ENCODE results near the gene SYNDIG1. TPM values are rescaled to one million over a fixed set of nuclear protein-coding genes. Genes with fewer than 3 reads are reported as not detected.
A peak's percentile ranks its signal among the peaks of the same experiment; 100 is the strongest.
"Not testable (repeated sequence)": the region's sequence is repeated elsewhere in the genome, so short reads cannot be mapped to it uniquely, and the experiment has no call there.

SYNDIG1 gene
- total and polyA plus RNA-seq, 4 experiments from 2014 or later = not detected

DNA sequence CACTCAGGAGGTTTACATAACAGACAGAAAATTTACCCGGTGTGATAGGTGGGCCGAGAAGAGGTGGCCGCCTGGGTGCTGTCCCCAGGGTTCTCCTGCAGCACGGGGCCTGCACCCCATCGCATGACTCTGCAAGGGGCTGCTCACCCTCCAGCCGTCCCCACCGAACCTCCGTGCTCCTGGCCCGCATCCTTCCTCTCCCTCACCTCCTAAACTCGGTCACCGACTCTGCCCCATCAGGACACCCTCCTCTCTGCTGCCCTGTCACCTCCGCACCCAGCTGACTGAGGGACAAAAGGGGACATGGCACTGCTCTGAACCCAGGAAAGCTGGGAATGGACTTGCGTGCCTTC is 147.6 kb downstream of the SYNDIG1 start:
- H3K4me3 ChIP-seq (ENCODE audit: low read length in 2 of 2) = no peak overlapping the region
- H3K4me1 Mint-ChIP-seq = no peaks in the 10 kb centered on the region
- DNase-seq = no peak
- no peaks in the 10 kb centered on the region for H3K9me3 Mint-ChIP-seq
- H3K27ac Mint-ChIP-seq = no peak overlapping the region
- H3K36me3 ChIP-seq (ENCODE audit: insufficient read depth, low read length) = no peaks in the 10 kb centered on the region
- no peaks in the 10 kb centered on the region for H3K27me3 ChIP-seq (ENCODE audit: insufficient read depth, low read length)
- POLR2A ChIA-PET (ENCODE audit: partially characterized antibody) = no interaction called here
- H3K9me3 ChIP-seq (ENCODE audit: control insufficient read depth in 1 of 2, low read length in 2 of 2) = no peaks in the 10 kb centered on the region
- H3K27ac ChIP-seq (ENCODE audit: low read depth, low read length) = no peak overlapping the region
- H3K36me3 Mint-ChIP-seq = no peaks in the 10 kb centered on the region
- CTCF ChIA-PET (ENCODE audit: partially characterized antibody) = no interaction called here
- no peaks in the 10 kb centered on the region for H3K4me1 ChIP-seq (ENCODE audit: insufficient read depth, low read length)
- peak overlapping the region in 1 of 8 donors; percentile 29 for H3K4me3 Mint-ChIP-seq
- H3K27me3 Mint-ChIP-seq = peaks cover 0 to 8% of the 10 kb centered on the region in 2 donors
- intact Hi-C loops (cut with micrococcal nuclease) = no loop called here

DNA sequence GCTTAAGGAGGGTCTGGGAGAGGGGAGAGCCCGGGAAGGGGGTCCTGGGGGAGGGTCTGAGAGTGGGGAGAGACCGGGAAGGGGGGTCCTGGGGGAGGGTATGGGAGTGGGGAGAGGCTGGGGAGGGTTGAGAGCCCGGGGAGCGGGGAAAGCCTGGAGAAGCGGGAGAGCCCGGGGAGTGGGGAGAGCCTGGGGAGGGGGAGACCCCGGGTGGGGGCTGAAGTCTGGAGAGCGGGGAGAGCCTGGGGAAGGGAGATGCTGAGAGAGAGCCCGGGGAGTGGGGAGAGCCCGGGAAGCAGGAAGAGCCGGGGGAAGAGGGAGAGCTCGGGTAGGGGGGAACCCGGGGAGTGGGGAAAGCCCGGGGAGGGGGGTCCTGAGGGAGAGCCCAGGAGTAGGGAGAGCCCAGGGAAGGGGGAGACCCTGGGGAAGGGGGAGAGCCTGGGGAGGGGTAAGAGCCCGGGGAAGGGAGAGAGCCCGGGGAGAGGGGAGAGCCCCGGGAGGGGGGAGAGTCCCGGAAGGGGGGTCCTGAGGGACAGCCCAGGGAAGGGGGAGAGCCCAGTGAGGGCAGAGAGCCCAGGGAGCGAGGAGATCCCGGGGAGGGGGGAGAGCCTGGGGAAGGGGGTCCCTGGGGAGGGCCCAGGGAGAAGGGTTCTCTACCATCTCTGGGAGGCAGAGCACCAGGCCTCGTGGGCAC is 148.5 kb downstream of the SYNDIG1 start:
- Mint-ChIP-seq H3K27ac (no peak overlapping the region), H3K4me3 (no peak overlapping the region), H3K27me3 (peaks cover 0 to 11% of the 10 kb centered on the region in 2 donors), H3K36me3 (no peaks in the 10 kb centered on the region), H3K4me1 (no peaks in the 10 kb centered on the region), H3K9me3 (no peaks in the 10 kb centered on the region)
- POLR2A ChIA-PET (ENCODE audit: partially characterized antibody) = no interaction called here
- no peak for DNase-seq
- intact Hi-C loops (cut with micrococcal nuclease) = no loop called here
- CTCF ChIA-PET (ENCODE audit: partially characterized antibody) = no interaction called here
- H3K27me3 ChIP-seq (ENCODE audit: insufficient read depth, low read length) = no peaks in the 10 kb centered on the region
- H3K9me3 ChIP-seq (ENCODE audit: control insufficient read depth in 1 of 2, low read length in 2 of 2) = no peaks in the 10 kb centered on the region
- no peaks in the 10 kb centered on the region for H3K4me1 ChIP-seq (ENCODE audit: insufficient read depth, low read length)
- H3K36me3 ChIP-seq (ENCODE audit: insufficient read depth, low read length) = no peaks in the 10 kb centered on the region
- H3K27ac ChIP-seq (ENCODE audit: low read depth, low read length) = no peak overlapping the region
- no peak overlapping the region for H3K4me3 ChIP-seq (ENCODE audit: low read length in 2 of 2)

DNA sequence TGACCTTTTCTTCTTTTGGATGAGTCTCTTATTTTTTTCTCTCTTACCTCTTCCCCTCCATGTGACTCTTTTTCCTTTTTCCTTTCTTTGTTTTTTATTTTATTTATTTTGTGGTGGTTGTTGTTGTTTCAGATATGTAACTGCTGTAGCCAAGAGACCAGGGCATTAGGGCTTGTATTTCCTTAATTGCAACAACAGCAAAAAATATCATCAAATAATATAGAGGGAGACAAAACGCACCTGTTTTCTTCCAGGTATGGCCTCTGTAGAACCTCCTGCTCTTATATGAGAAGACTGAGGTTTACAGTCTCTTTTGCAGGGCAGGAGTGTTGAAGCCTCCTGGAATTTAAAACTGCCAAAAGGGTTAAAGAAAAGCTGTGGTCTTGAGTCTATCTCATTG is 149.3 kb downstream of the SYNDIG1 start:
- POLR2A ChIA-PET (ENCODE audit: partially characterized antibody) = no interaction called here
- no peaks in the 10 kb centered on the region for H3K4me1 Mint-ChIP-seq
- Histone ChIP-seq H3K36me3 (ENCODE audit: insufficient read depth, low read length) (no peaks in the 10 kb centered on the region), H3K27me3 (ENCODE audit: insufficient read depth, low read length) (no peaks in the 10 kb centered on the region), H3K4me3 (ENCODE audit: low read length in 2 of 2) (no peak overlapping the region), H3K27ac (ENCODE audit: low read depth, low read length) (no peak overlapping the region), H3K4me1 (ENCODE audit: insufficient read depth, low read length) (no peaks in the 10 kb centered on the region), H3K9me3 (ENCODE audit: control insufficient read depth in 1 of 2, low read length in 2 of 2) (no peaks in the 10 kb centered on the region)
- peaks cover 0 to 11% of the 10 kb centered on the region in 2 donors for H3K27me3 Mint-ChIP-seq
- intact Hi-C loops (cut with micrococcal nuclease) = no loop called here
- H3K27ac Mint-ChIP-seq = no peak overlapping the region
- no peak for DNase-seq
- no peaks in the 10 kb centered on the region for H3K36me3 Mint-ChIP-seq
- no peak overlapping the region for H3K4me3 Mint-ChIP-seq
- no peaks in the 10 kb centered on the region for H3K9me3 Mint-ChIP-seq
- CTCF ChIA-PET (ENCODE audit: partially characterized antibody) = no interaction called here

DNA sequence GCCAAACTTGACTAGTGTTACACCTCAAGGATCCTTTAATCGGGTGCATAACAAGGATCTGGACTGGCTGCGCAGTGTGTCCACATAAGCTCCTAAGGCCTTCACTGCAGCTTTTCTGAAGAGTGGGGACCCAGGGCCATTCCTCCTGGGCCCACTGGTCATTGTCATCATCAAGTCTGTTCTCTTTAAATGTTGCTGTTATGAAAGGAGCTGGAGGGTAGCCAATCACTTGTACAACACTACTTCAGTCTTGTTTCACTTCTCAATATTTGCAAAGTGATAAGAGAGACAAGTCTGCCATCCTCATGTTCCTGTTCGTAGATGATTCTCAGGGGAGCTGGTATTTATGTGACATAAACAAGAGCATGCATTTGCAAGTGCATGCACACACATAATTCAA is 149.8 kb downstream of the SYNDIG1 start:
- Histone ChIP-seq H3K27me3 (ENCODE audit: insufficient read depth, low read length) (no peaks in the 10 kb centered on the region), H3K4me1 (ENCODE audit: insufficient read depth, low read length) (no peaks in the 10 kb centered on the region), H3K4me3 (ENCODE audit: low read length in 2 of 2) (no peak overlapping the region), H3K36me3 (ENCODE audit: insufficient read depth, low read length) (no peaks in the 10 kb centered on the region), H3K27ac (ENCODE audit: low read depth, low read length) (no peak overlapping the region), H3K9me3 (ENCODE audit: control insufficient read depth in 1 of 2, low read length in 2 of 2) (no peaks in the 10 kb centered on the region)
- intact Hi-C loops (cut with micrococcal nuclease) = no loop called here
- Mint-ChIP-seq H3K27ac (no peak overlapping the region), H3K9me3 (no peaks in the 10 kb centered on the region), H3K4me3 (no peak overlapping the region), H3K27me3 (peaks cover 0 to 11% of the 10 kb centered on the region in 2 donors), H3K4me1 (no peaks in the 10 kb centered on the region), H3K36me3 (no peaks in the 10 kb centered on the region)
- POLR2A ChIA-PET (ENCODE audit: partially characterized antibody) = no interaction called here
- DNase-seq = no peak
- CTCF ChIA-PET (ENCODE audit: partially characterized antibody) = no interaction called here

DNA sequence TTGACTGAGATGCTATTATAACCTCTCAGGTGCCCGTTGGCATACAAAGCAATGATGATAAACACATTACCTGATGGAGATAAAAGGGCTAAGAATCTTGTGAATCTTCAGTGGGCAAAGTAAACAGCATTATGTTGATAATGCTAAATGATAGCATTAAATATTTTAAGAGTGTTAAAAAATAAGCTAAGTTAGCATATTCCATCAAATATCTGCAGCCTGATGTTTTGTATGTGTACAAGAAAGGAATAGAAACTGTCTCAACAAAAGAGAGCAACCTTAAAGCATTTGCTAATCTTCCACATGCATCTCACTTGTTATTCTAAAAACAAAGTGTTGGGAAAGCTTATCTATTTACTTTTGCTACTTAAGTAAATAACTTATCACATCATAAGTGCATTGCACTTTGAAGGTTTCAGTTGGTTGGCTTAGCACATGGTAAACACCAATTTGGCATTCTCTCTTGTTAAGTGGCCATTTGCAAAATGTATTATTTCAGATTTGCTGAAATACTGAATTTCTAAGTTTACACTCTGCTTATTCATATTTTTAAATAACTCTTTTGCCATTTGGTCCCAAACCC is 151.6 kb downstream of the SYNDIG1 start:
- Mint-ChIP-seq H3K36me3 (no peaks in the 10 kb centered on the region), H3K4me3 (no peak overlapping the region), H3K27me3 (peaks cover 0 to 11% of the 10 kb centered on the region in 2 donors), H3K9me3 (peaks cover 0 to 4% (median 0%) of the 10 kb centered on the region in 8 donors), H3K27ac (no peak overlapping the region), H3K4me1 (no peaks in the 10 kb centered on the region)
- no peak overlapping the region for H3K27ac ChIP-seq (ENCODE audit: low read depth, low read length)
- intact Hi-C loops (cut with micrococcal nuclease) = no loop called here
- H3K4me1 ChIP-seq (ENCODE audit: insufficient read depth, low read length) = no peaks in the 10 kb centered on the region
- H3K27me3 ChIP-seq (ENCODE audit: insufficient read depth, low read length) = no peaks in the 10 kb centered on the region
- DNase-seq = no peak
- H3K9me3 ChIP-seq (ENCODE audit: control insufficient read depth in 1 of 2, low read length in 2 of 2) = no peaks in the 10 kb centered on the region
- no peak overlapping the region for H3K4me3 ChIP-seq (ENCODE audit: low read length in 2 of 2)
- H3K36me3 ChIP-seq (ENCODE audit: insufficient read depth, low read length) = no peaks in the 10 kb centered on the region
- ChIA-PET POLR2A (ENCODE audit: partially characterized antibody) (no interaction called here), CTCF (ENCODE audit: partially characterized antibody) (no interaction called here)

DNA sequence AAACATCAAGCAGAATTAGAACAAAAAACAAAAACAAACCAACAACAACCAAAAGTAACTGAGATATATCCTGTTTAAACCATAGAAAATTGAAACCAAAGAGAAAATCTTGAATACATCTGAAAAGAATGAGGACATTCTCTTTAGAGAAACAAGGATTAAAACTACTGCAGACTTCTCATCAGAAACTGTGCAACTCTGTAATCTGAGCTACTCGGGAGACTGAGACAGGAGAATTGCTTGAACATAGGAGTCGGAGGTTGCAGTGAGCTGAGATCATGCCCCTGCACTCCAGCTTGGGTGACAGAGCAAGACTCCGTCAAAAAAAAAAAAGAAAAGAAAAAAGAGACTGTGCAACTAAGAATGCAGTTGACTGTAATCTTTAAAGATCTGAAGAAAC is 153.4 kb downstream of the SYNDIG1 start:
- Mint-ChIP-seq H3K27ac (no peak overlapping the region), H3K36me3 (no peaks in the 10 kb centered on the region), H3K27me3 (peaks cover 0 to 9% of the 10 kb centered on the region in 2 donors), H3K4me3 (no peak overlapping the region), H3K9me3 (peaks cover 0 to 4% (median 0%) of the 10 kb centered on the region in 8 donors), H3K4me1 (no peaks in the 10 kb centered on the region)
- Histone ChIP-seq H3K9me3 (ENCODE audit: control insufficient read depth in 1 of 2, low read length in 2 of 2) (no peaks in the 10 kb centered on the region), H3K27ac (ENCODE audit: low read depth, low read length) (no peak overlapping the region), H3K4me1 (ENCODE audit: insufficient read depth, low read length) (no peaks in the 10 kb centered on the region), H3K4me3 (ENCODE audit: low read length in 2 of 2) (no peak overlapping the region), H3K36me3 (ENCODE audit: insufficient read depth, low read length) (no peaks in the 10 kb centered on the region), H3K27me3 (ENCODE audit: insufficient read depth, low read length) (no peaks in the 10 kb centered on the region)
- POLR2A ChIA-PET (ENCODE audit: partially characterized antibody) = no interaction called here
- CTCF ChIA-PET (ENCODE audit: partially characterized antibody) = no interaction called here
- DNase-seq = no peak
- intact Hi-C loops (cut with micrococcal nuclease) = no loop called here

DNA sequence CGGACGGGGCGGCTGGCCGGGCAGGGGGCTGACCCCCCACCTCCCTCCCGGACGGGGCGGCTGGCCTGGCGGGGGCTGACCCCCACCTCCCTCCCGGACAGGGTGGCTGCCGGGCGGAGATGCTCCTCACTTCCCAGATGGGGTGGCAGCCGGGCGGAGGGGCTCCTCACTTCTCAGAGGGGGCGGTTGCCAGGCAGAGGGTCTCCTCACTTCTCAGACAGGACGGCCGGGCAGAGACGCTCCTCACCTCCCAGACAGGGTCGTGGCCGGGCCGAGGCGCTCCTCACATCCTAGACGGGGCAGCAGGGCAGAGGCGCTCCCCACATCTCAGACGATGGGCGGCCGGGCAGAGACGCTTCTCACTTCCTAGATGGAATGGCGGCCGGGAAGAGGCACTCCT is 156.7 kb downstream of the SYNDIG1 start:
- H3K9me3 ChIP-seq (ENCODE audit: control insufficient read depth in 1 of 2, low read length in 2 of 2); H3K27ac ChIP-seq (ENCODE audit: low read depth, low read length); H3K4me1 Mint-ChIP-seq; H3K36me3 Mint-ChIP-seq; H3K36me3 ChIP-seq (ENCODE audit: insufficient read depth, low read length); H3K27me3 Mint-ChIP-seq; H3K4me1 ChIP-seq (ENCODE audit: insufficient read depth, low read length); POLR2A ChIA-PET (ENCODE audit: partially characterized antibody); CTCF ChIA-PET (ENCODE audit: partially characterized antibody); H3K4me3 Mint-ChIP-seq; H3K27me3 ChIP-seq (ENCODE audit: insufficient read depth, low read length); intact Hi-C loops (cut with micrococcal nuclease); H3K9me3 Mint-ChIP-seq; H3K27ac Mint-ChIP-seq; H3K4me3 ChIP-seq (ENCODE audit: low read length in 2 of 2); DNase-seq: not testable (repeated sequence)

Data from CD4-positive, alpha-beta memory T cell (primary cell).